ENCODE data around the gene C6orf89.

GRCh38 chr6:36925809-36926208 is 40.1 kb downstream of the C6orf89 start:
- TF ChIP-seq CTCF (IDR thresholded peaks at IDR 0.05) (no peak), POLR2A (IDR thresholded peaks at IDR 0.05) (no peak)

Data from suprapubic skin (tissue), 3 donors.